Measurements from ENCODE around the gene PLS1.

DNA sequence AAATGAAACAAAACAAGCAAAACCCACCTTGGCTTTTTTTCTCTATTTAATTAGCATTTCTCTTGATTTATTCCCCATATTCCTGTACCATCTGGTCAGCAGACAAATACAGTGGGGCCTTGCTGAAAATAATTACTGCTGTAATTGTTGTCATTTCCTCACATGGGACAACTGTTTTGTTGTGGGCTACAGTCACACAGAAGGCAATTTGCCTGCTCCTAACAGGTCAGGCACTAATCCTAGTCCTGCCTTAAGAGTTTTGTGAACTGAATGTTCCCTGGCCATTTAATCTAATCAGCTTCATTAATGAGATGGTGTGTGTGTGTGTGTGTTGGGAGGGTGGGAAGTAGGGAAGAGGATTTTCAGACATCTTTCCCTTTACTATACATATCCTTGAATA lies 139.3 kb downstream of the PLS1 start:
- TF ChIP-seq, protein P1, sequence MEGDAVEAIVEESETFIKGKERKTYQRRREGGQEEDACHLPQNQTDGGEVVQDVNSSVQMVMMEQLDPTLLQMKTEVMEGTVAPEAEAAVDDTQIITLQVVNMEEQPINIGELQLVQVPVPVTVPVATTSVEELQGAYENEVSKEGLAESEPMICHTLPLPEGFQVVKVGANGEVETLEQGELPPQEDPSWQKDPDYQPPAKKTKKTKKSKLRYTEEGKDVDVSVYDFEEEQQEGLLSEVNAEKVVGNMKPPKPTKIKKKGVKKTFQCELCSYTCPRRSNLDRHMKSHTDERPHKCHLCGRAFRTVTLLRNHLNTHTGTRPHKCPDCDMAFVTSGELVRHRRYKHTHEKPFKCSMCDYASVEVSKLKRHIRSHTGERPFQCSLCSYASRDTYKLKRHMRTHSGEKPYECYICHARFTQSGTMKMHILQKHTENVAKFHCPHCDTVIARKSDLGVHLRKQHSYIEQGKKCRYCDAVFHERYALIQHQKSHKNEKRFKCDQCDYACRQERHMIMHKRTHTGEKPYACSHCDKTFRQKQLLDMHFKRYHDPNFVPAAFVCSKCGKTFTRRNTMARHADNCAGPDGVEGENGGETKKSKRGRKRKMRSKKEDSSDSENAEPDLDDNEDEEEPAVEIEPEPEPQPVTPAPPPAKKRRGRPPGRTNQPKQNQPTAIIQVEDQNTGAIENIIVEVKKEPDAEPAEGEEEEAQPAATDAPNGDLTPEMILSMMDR (conservative IDR thresholded peaks at IDR 0.05; ENCODE audit: low read length): no peak
- TF ChIP-seq EZH2phosphoT487 (IDR thresholded peaks at IDR 0.05; ENCODE audit: borderline replicate concordance, low read depth, low read length): no peak

All from OCI-LY7 (cell line).